Activated B cell treated with CpG ODN at 0.5 μM for 24 hours (primary cell): ENCODE data around the gene OTOA. TPM values are rescaled to one million over a fixed set of nuclear protein-coding genes. Genes with fewer than 3 reads are reported as not detected.
A peak's percentile ranks its signal among the peaks of the same experiment; 100 is the strongest.

ENCODE experiments used
- ATAC-seq: fragments of 200-7000 bp; cut with Tn5 transposase; one replicate; pipeline ENCODE4 v1.10.0; 2021; ENCODE audit warnings: low read depth, mild to moderate bottlenecking, moderate library complexity
- CTCF ChIA-PET: fragments of 350-600 bp; sonication (Branson Sonifier 250); formaldehyde crosslinking; loops from one replicate; lab custom pipeline; 2021; ENCODE audit warnings: antibody characterized with exemption; lab: Charles Lee
- POLR2A ChIA-PET: fragments of 350-600 bp; sonication (Branson Sonifier 250); formaldehyde crosslinking; loops from one replicate; lab custom pipeline; 2021; ENCODE audit warnings: antibody characterized with exemption; lab: Charles Lee
- DNase-seq: peaks from one replicate; pipeline ENCODE4 v3.0.0; 2022
- H3K27ac Mint-ChIP-seq: one replicate; pipeline ENCODE4 v1.8.0; 2020; ENCODE audit warnings: mixed read lengths
- H3K27me3 Mint-ChIP-seq: one replicate; pipeline ENCODE4 v1.8.0; 2021; ENCODE audit warnings: mixed read lengths
- H3K36me3 Mint-ChIP-seq: one replicate; pipeline ENCODE4 v1.8.0; 2021; ENCODE audit warnings: low read depth, mixed read lengths
- H3K4me1 Mint-ChIP-seq: one replicate; pipeline ENCODE4 v1.8.0; 2021; ENCODE audit warnings: mixed read lengths
- H3K4me3 Mint-ChIP-seq: one replicate; pipeline ENCODE4 v1.8.0; 2020; ENCODE audit warnings: mild to moderate bottlenecking, mixed read lengths
- H3K9me3 Mint-ChIP-seq: one replicate; pipeline ENCODE4 v1.8.0; 2020; ENCODE audit warnings: mixed read lengths
- intact Hi-C: fragments of 100-400 bp; cut with micrococcal nuclease; formaldehyde crosslinking; loops from one replicate; pipeline ENCODE4 v1.15.1; 2024
- total RNA-seq: library from RNA; stranded (reverse); gene quantifications from 2 replicates; pipeline ENCODE4 v1.2.3, GENCODE V29; 2022
- TF ChIP-seq, protein P1 (sequence below): fragments of 200-600 bp; IDR thresholded peaks from one replicate; pipeline ENCODE4 v1.8.0; 2022; ENCODE audit warnings: antibody characterized with exemption, mild to moderate bottlenecking

Gene OTOA
- total RNA-seq, 1 donor from 2014 or later, result 0.60 TPM

DNA sequence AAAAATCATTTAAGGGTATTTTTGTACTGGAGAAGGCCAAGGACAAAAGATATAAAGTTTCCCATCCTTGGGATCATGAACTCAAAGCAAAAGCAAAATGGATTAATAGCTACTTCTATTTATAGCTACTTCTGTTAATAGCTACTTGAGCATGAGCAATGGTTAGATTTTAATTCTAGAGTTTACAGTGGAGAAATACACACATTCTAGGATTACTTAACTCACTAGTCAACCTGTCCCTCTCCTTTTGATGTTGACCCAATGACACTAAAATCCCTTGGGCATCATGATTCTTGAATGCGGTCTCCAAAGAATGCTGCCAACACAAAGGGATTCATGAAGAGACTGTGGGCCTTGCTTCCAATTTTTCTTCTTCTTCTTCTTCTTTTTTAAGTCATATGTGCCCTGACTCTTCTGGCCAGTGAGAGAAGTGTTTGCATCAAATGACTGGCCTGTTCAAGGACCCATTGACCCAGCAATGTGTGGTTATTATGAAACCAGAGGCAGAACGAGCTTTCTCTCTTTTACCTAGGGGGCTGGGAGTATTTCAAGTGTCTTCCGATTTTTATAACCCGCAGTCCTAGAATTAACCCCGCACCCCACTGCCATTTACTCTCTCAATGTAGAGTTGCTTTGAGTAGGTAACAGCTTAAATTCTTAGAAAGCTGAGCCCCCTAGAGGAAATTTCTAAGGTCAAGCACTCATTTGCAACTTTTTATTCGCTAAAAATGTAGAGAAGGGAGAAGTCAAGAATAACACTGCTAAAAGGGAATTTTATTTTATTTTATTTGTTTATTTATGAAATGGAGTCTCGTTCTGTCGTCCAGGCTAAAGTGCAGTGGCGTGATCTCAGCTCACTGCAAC, 34.6 kb downstream of the OTOA start:
- Mint-ChIP-seq H3K27me3 (peaks cover under 1% of the 10 kb centered on the region), H3K27ac (no peak overlapping the region), H3K4me3 (no peak overlapping the region), H3K36me3 (no peaks in the 10 kb centered on the region), H3K9me3 (no peaks in the 10 kb centered on the region), H3K4me1 (peaks cover 5% of the 10 kb centered on the region)
- ATAC-seq (no peak), DNase-seq (no peak)
- POLR2A ChIA-PET, result no interaction called here
- intact Hi-C loops, result no loop called here
- TF ChIP-seq, protein P1, sequence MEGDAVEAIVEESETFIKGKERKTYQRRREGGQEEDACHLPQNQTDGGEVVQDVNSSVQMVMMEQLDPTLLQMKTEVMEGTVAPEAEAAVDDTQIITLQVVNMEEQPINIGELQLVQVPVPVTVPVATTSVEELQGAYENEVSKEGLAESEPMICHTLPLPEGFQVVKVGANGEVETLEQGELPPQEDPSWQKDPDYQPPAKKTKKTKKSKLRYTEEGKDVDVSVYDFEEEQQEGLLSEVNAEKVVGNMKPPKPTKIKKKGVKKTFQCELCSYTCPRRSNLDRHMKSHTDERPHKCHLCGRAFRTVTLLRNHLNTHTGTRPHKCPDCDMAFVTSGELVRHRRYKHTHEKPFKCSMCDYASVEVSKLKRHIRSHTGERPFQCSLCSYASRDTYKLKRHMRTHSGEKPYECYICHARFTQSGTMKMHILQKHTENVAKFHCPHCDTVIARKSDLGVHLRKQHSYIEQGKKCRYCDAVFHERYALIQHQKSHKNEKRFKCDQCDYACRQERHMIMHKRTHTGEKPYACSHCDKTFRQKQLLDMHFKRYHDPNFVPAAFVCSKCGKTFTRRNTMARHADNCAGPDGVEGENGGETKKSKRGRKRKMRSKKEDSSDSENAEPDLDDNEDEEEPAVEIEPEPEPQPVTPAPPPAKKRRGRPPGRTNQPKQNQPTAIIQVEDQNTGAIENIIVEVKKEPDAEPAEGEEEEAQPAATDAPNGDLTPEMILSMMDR, result no peak
- CTCF ChIA-PET, result interaction anchor here (0.9 to 1.3 kb wide), 3 partner anchors 41 to 111 kb away, joined by 3 to 4 read pairs (median 3); no protein-coding TSS in a partner anchor

DNA sequence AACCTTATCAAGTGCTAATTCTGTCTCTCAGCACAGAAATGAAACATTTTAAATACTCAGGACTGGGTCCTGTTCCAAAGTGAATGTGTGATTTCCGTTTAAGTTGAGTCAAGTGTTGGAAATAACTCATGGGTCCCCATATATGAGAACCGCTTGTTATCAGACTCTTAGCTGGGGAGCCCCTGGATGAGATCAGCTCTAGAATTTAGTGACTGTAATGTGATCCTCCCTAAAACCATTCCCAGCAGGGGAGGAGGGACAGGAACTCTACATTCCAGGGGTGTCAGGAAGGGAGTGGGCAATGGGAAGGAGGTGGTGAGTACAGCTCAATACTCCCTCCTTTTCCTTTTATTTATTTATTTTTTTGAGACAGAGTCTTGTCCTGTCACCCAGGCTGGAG, 37.5 kb downstream of the OTOA start:
- peaks cover 3% of the 10 kb centered on the region for H3K27me3 Mint-ChIP-seq
- POLR2A ChIA-PET, result no interaction called here
- H3K4me1 Mint-ChIP-seq, result peaks cover 15% of the 10 kb centered on the region
- no peak overlapping the region for H3K4me3 Mint-ChIP-seq
- TF ChIP-seq, protein P1, result no peak
- no peaks in the 10 kb centered on the region for H3K9me3 Mint-ChIP-seq
- intact Hi-C loops, result loop anchor here (10.0 kb wide), 2 partner anchors 104 to 1734 kb away; no protein-coding TSS in a partner anchor
- CTCF ChIA-PET, result interaction anchor here (1.4 kb wide), 1 partner anchor 44 kb away, joined by 7 read pairs; no protein-coding TSS in a partner anchor
- no peak overlapping the region for H3K27ac Mint-ChIP-seq
- H3K36me3 Mint-ChIP-seq, result no peaks in the 10 kb centered on the region
- no peak for DNase-seq
- no peak for ATAC-seq

DNA sequence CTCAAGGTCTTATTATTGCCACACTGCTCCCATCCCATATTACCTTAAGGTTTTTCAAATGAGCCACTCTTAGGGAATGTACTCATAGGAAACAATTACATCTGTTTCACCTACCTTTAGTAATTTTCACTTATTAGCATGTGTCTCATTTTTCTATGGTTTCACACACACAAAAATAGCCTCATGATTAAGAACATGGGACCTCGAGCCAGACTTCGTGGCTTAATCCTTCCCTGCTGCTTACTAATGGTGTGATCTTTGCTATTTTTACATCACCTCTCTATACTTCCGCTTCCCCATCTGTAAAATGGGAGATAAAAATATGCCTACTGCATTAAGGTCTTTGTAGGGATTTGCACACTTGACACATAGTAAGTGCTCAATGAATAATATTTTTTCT, 38.5 kb downstream of the OTOA start:
- Mint-ChIP-seq H3K4me3 (no peak overlapping the region), H3K27me3 (peaks cover 3% of the 10 kb centered on the region), H3K27ac (no peak overlapping the region), H3K36me3 (no peaks in the 10 kb centered on the region), H3K9me3 (no peaks in the 10 kb centered on the region), H3K4me1 (peaks cover 15% of the 10 kb centered on the region)
- ATAC-seq (no peak), DNase-seq (no peak)
- ChIA-PET CTCF (interaction anchor here (6.7 kb wide), 1 partner anchor 45 kb away, joined by 54 read pairs; no protein-coding TSS in a partner anchor), POLR2A (no interaction called here)
- TF ChIP-seq, protein P1, result no peak
- intact Hi-C loops, result loop anchor here (10.0 kb wide), 2 partner anchors 103 to 1733 kb away; no protein-coding TSS in a partner anchor

DNA sequence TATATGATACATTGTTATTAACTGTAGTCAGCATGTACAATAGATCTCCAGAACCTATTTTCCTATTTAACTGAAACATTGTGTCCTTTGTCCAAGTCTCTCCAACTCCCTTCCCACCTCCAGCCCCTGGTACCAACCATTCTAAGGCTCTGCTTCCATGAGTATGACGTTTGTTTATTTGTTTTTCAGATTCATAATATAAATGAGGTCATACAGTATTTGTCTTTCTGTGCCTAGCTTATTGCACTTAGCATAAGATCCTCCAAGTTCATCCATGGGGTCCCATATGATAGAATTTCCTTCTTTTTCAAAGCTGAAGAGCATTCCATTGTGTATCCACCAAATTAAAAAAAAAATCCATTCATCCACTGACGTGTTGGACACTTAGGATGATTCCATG, 39.4 kb downstream of the OTOA start:
- Mint-ChIP-seq H3K4me3 (peak overlapping the region; percentile 47), H3K27me3 (peaks cover 3% of the 10 kb centered on the region), H3K9me3 (no peaks in the 10 kb centered on the region), H3K27ac (no peak overlapping the region), H3K4me1 (peaks cover 15% of the 10 kb centered on the region), H3K36me3 (no peaks in the 10 kb centered on the region)
- ChIA-PET CTCF (interaction anchor here (6.7 kb wide), 1 partner anchor 46 kb away, joined by 54 read pairs; no protein-coding TSS in a partner anchor), POLR2A (no interaction called here)
- TF ChIP-seq, protein P1, result no peak
- no peak for ATAC-seq
- no peak for DNase-seq
- intact Hi-C loops, result loop anchor here (1.0 to 10.0 kb wide), 3 partner anchors 46 to 1732 kb away; no protein-coding TSS in a partner anchor
